ENCODE measurements around the gene MPDU1. TPM values are rescaled to one million over a fixed set of nuclear protein-coding genes. Genes with fewer than 3 reads are reported as not detected.
A peak's percentile ranks its signal among the peaks of the same experiment; 100 is the strongest.

Gene MPDU1
- total RNA-seq, 1 experiment from 2014 or later, result 71.0 TPM

GRCh38 chr17:7627250-7628121 is 43.8 kb downstream of the MPDU1 start, which contains the start of gene SAT2:
Gene SAT2 (minus strand): TSS chr17:7627821. CDS start chr17:7627635, 186 bp downstream.
- Histone ChIP-seq H3K27ac (ENCODE audit: low read length) (no peak within 1 kb of the TSS), H3F3A (ENCODE audit: low read length, unreplicated experiment) (no peaks in the 10 kb centered on the region), H2AFZ (ENCODE audit: low read length) (peak within 1 kb of the TSS; percentile 87), H3K4me3 (ENCODE audit: low read length) (peak within 1 kb of the TSS; percentile 91), H3K79me2 (ENCODE audit: low read length) (peaks cover 13% of the 10 kb centered on the region), H4K20me1 (ENCODE audit: low read length) (no peaks in the 10 kb centered on the region), H3K36me3 (ENCODE audit: low read depth, low read length) (no peaks in the 10 kb centered on the region), H3K27me3 (ENCODE audit: low read length) (no peaks in the 10 kb centered on the region), H3K9me3 (ENCODE audit: low read length) (no peaks in the 10 kb centered on the region), H3K9me2 (replicated peaks; ENCODE audit: low read length) (no peaks in the 10 kb centered on the region), H3K9ac (ENCODE audit: low read length) (peak within 1 kb of the TSS; percentile 84), H3K4me2 (ENCODE audit: low read length) (peak within 1 kb of the TSS; percentile 86), H3K4me1 (ENCODE audit: insufficient read depth, low read length) (no peaks in the 10 kb centered on the region)
- peak; percentile 98 for ATAC-seq
- CTCF ChIA-PET, result interaction anchor here (0.6 to 1.1 kb wide), 4 partner anchors 18 to 67 kb away, joined by 3 to 5 read pairs (median 4); partner anchors contain the start of genes ATP1B2 and TP53
- BruUV-seq (replicated peaks), result no TSS peak
- TF ChIP-seq EZH2phosphoT487 (IDR thresholded peaks at IDR 0.05; ENCODE audit: borderline replicate concordance, low read length) (no peak), EZH2 (IDR thresholded peaks at IDR 0.05; ENCODE audit: low read length, unreplicated experiment) (no peak), CTCF (conservative IDR thresholded peaks at IDR 0.05; ENCODE audit: low read depth, low read length) (no peak)
- POLR2A ChIA-PET (ENCODE audit: unreplicated experiment), result interaction anchor here (0.5 to 1.1 kb wide), 6 partner anchors 13 to 466 kb away, joined by 3 to 6 read pairs (median 4); partner anchors contain the start of genes FXR2 and TP53
- intact Hi-C loops (cut with micrococcal nuclease), result no loop called here
- DNase-seq, result peak; percentile 84

GRCh38 chr17:7629939-7630571 is 46.4 kb downstream of the MPDU1 start, which contains the start of gene SHBG:
Gene SHBG (plus strand): TSS chr17:7630135. CDS start chr17:7630173, 38 bp downstream.
- peaks cover 13% of the 10 kb centered on the region for H3K79me2 ChIP-seq (ENCODE audit: low read length)
- intact Hi-C loops (cut with micrococcal nuclease), result loop anchor here (5.0 kb wide), 1 partner anchor 57 kb away; the partner anchor contains the start of genes TP53 and WRAP53
- no peaks in the 10 kb centered on the region for H3K4me1 ChIP-seq (ENCODE audit: insufficient read depth, low read length)
- ChIA-PET CTCF (no interaction called here), POLR2A (ENCODE audit: unreplicated experiment) (no interaction called here)
- no peaks in the 10 kb centered on the region for H4K20me1 ChIP-seq (ENCODE audit: low read length)
- no peaks in the 10 kb centered on the region for H3K36me3 ChIP-seq (ENCODE audit: low read depth, low read length)
- H3F3A ChIP-seq (ENCODE audit: low read length, unreplicated experiment), result no peaks in the 10 kb centered on the region
- no peaks in the 10 kb centered on the region for H3K9me2 ChIP-seq (replicated peaks; ENCODE audit: low read length)
- DNase-seq (no peak), ATAC-seq (no peak)
- no peak within 1 kb of the TSS for H2AFZ ChIP-seq (ENCODE audit: low read length)
- no peaks in the 10 kb centered on the region for H3K27me3 ChIP-seq (ENCODE audit: low read length)
- H3K9me3 ChIP-seq (ENCODE audit: low read length), result no peaks in the 10 kb centered on the region
- no TSS peak for BruUV-seq (replicated peaks)
- no peak within 1 kb of the TSS for H3K27ac ChIP-seq (ENCODE audit: low read length)
- H3K9ac ChIP-seq (ENCODE audit: low read length), result no peak within 1 kb of the TSS
- no peak for TF ChIP-seq EZH2 (IDR thresholded peaks at IDR 0.05; ENCODE audit: low read length, unreplicated experiment)
- TF ChIP-seq EZH2phosphoT487 (IDR thresholded peaks at IDR 0.05; ENCODE audit: borderline replicate concordance, low read length), result no peak
- no peak for TF ChIP-seq CTCF (conservative IDR thresholded peaks at IDR 0.05; ENCODE audit: low read depth, low read length)
- no peak within 1 kb of the TSS for H3K4me2 ChIP-seq (ENCODE audit: low read length)
- no peak within 1 kb of the TSS for H3K4me3 ChIP-seq (ENCODE audit: low read length)
